H9 (cell line): ENCODE data around the gene CHST8. TPM values are rescaled to one million over a fixed set of nuclear protein-coding genes. Genes with fewer than 3 reads are reported as not detected.
A peak's percentile ranks its signal among the peaks of the same experiment; 100 is the strongest.

Source experiments
- DNase-seq: peaks from one replicate; pipeline ENCODE4 v3.0.0-alpha.2; 2017
- H2AFZ ChIP-seq: one replicate; pipeline ENCODE4 v1.6.1; 2013; ENCODE audit warnings: mild to moderate bottlenecking, low read length, control low read depth, moderate library complexity
- H2AK5ac ChIP-seq: 2 replicates; pipeline ENCODE4 v1.6.1; 2013; ENCODE audit warnings: low read length, control low read depth, mixed read lengths; ENCODE audit not compliant: insufficient read length
- H2BK120ac ChIP-seq: one replicate; pipeline ENCODE4 v1.6.1; 2013; ENCODE audit warnings: low read depth, mild to moderate bottlenecking, low read length, control low read depth, inconsistent platforms; ENCODE audit not compliant: poor library complexity, severe bottlenecking
- H2BK12ac ChIP-seq: 2 replicates; pipeline ENCODE4 v1.6.1; 2013; ENCODE audit warnings: low read length, control low read depth, mixed read lengths, low read depth; ENCODE audit not compliant: insufficient read length
- H2BK15ac ChIP-seq: 2 replicates; pipeline ENCODE4 v1.6.1; 2013; ENCODE audit warnings: low read depth, low read length, control low read depth
- H2BK20ac ChIP-seq: one replicate; pipeline ENCODE4 v1.6.1; 2013; ENCODE audit warnings: low read depth, mild to moderate bottlenecking, low read length, control low read depth, inconsistent platforms; ENCODE audit not compliant: poor library complexity, severe bottlenecking
- H2BK5ac ChIP-seq: 2 replicates; pipeline ENCODE4 v1.6.1; 2013; ENCODE audit warnings: low read length, control low read depth, mixed read lengths; ENCODE audit not compliant: insufficient read length
- H3K14ac ChIP-seq: 2 replicates; pipeline ENCODE4 v1.6.1; 2013; ENCODE audit warnings: low read length, control low read depth; ENCODE audit not compliant: insufficient read depth
- H3K18ac ChIP-seq: 2 replicates; pipeline ENCODE4 v1.6.1; 2013; ENCODE audit warnings: low read depth, mild to moderate bottlenecking, mixed read lengths, low read length, control low read depth; ENCODE audit not compliant: insufficient read length
- H3K23ac ChIP-seq: 2 replicates; pipeline ENCODE4 v1.6.1; 2013; ENCODE audit warnings: low read length, control low read depth, mixed read lengths, low read depth; ENCODE audit not compliant: insufficient read length
- H3K23me2 ChIP-seq: 2 replicates; pipeline ENCODE4 v1.6.1; 2013; ENCODE audit warnings: low read depth, mild to moderate bottlenecking, mixed read lengths, low read length, control low read depth; ENCODE audit not compliant: insufficient read length, poor library complexity, severe bottlenecking
- H3K27ac ChIP-seq: 2 replicates; pipeline ENCODE4 v1.5.1; 2013; ENCODE audit warnings: low read length, control low read depth, mixed read lengths, low read depth; ENCODE audit not compliant: insufficient read length
- H3K27me3 ChIP-seq: 2 replicates; pipeline ENCODE4 v1.6.1; 2013; ENCODE audit warnings: low read length, control low read depth, inconsistent platforms; ENCODE audit not compliant: insufficient read depth
- H3K4ac ChIP-seq: 2 replicates; pipeline ENCODE4 v1.6.1; 2013; ENCODE audit warnings: low read depth, mild to moderate bottlenecking, control low read depth, inconsistent platforms, low read length, moderate library complexity
- H3K4me1 ChIP-seq: 2 replicates; pipeline ENCODE4 v1.6.1; 2013; ENCODE audit warnings: low read length, control low read depth, inconsistent platforms; ENCODE audit not compliant: insufficient read depth
- H3K4me2 ChIP-seq: 2 replicates; pipeline ENCODE4 v1.6.1; 2013; ENCODE audit warnings: low read length, control low read depth, mixed read lengths; ENCODE audit not compliant: insufficient read length, insufficient read depth
- H3K56ac ChIP-seq: 2 replicates; pipeline ENCODE4 v1.6.1; 2013; ENCODE audit warnings: low read depth, mild to moderate bottlenecking, mixed read lengths, low read length, control low read depth; ENCODE audit not compliant: insufficient read length
- H3K79me1 ChIP-seq: 2 replicates; pipeline ENCODE4 v1.6.1; 2013; ENCODE audit warnings: low read depth, mild to moderate bottlenecking, moderate library complexity, low read length, control low read depth, inconsistent platforms; ENCODE audit not compliant: insufficient read depth, poor library complexity, severe bottlenecking
- H3K79me2 ChIP-seq: 2 replicates; pipeline ENCODE4 v1.6.1; 2013; ENCODE audit warnings: low read length, control low read depth, inconsistent platforms; ENCODE audit not compliant: insufficient read depth
- H3K9ac ChIP-seq: 2 replicates; pipeline ENCODE4 v1.6.1; 2013; ENCODE audit warnings: low read length, control low read depth, mixed read lengths; ENCODE audit not compliant: insufficient read length; ENCODE audit errors: extremely low read depth
- H3K9me3 ChIP-seq: one replicate; pipeline ENCODE4 v1.6.1; 2013; ENCODE audit warnings: low read depth, low read length, inconsistent platforms; ENCODE audit not compliant: control insufficient read depth
- H3T11ph ChIP-seq: one replicate; pipeline ENCODE4 v1.6.1; 2013; ENCODE audit warnings: mild to moderate bottlenecking, low read length, control low read depth, inconsistent platforms
- H4K20me1 ChIP-seq: one replicate; pipeline ENCODE4 v1.6.1; 2013; ENCODE audit not compliant: control insufficient read depth, insufficient read length, insufficient read depth
- H4K5ac ChIP-seq: 2 replicates; pipeline ENCODE4 v1.6.1; 2013; ENCODE audit warnings: low read depth, mild to moderate bottlenecking, mixed read lengths, low read length, control low read depth; ENCODE audit not compliant: insufficient read length
- H4K8ac ChIP-seq: replicated peaks from 2 replicates; pipeline ENCODE4 v1.6.1; 2013; ENCODE audit warnings: low read length, control low read depth, mixed read lengths, low read depth; ENCODE audit not compliant: insufficient read length
- H4K91ac ChIP-seq: 2 replicates; pipeline ENCODE4 v1.6.1; 2013; ENCODE audit warnings: low read depth, mild to moderate bottlenecking, moderate library complexity, mixed read lengths, low read length, control low read depth; ENCODE audit not compliant: insufficient read length
- H3K27ac Mint-ChIP-seq, 3 experiments: 2 replicates in 2 of 3; 3 replicates in 1 of 3; pipeline ENCODE4 v1.8.0; 2020 to 2021; ENCODE audit warnings: mixed read lengths in 3 of 3, mild to moderate bottlenecking in 1 of 3, moderate library complexity in 1 of 3
- H3K27me3 Mint-ChIP-seq: 2 replicates; pipeline ENCODE4 v1.8.0; 2021; ENCODE audit warnings: low read depth, mild to moderate bottlenecking, moderate library complexity, mixed read lengths
- H3K36me3 Mint-ChIP-seq, 3 experiments: 2 replicates in 2 of 3; 3 replicates in 1 of 3; pipeline ENCODE4 v1.8.0; 2020 to 2021; ENCODE audit warnings: low read depth in 3 of 3, mixed read lengths in 3 of 3; ENCODE audit not compliant: insufficient read depth in 1 of 3
- H3K4me1 Mint-ChIP-seq, 2 experiments: 2 replicates each; pipeline ENCODE4 v1.8.0; 2020; ENCODE audit warnings: mixed read lengths in 2 of 2
- H3K4me3 Mint-ChIP-seq, 2 experiments: 2 replicates in 1 of 2; 3 replicates in 1 of 2; pipeline ENCODE4 v1.8.0; 2020 to 2021; ENCODE audit warnings: mild to moderate bottlenecking in 2 of 2, mixed read lengths in 2 of 2, moderate library complexity in 1 of 2
- H3K9me3 Mint-ChIP-seq, 2 experiments: 2 replicates in 1 of 2; 3 replicates in 1 of 2; pipeline ENCODE4 v1.8.0; 2020; ENCODE audit warnings: mild to moderate bottlenecking in 2 of 2, mixed read lengths in 2 of 2, moderate library complexity in 1 of 2
- WGBS: extraction: QIAGEN DNeasy Blood & Tissue Kit; methylation state at CpG from one replicate; pipeline ENCODE4 v1.1.7; 2013; ENCODE audit warnings: missing lambda C conversion rate, low lambda C conversion rate, mixed read lengths; ENCODE audit not compliant: insufficient read length; ENCODE audit errors: extremely low coverage; 5-methylcytosine and 5-hydroxymethylcytosine counted together
- total RNA-seq: library from RNA; stranded (reverse); gene quantifications from 2 replicates; pipeline ENCODE4 v1.2.1, GENCODE V29; 2021
- TF ChIP-seq, protein P1 (sequence below): fragments of 200-600 bp; sonication (generic); conservative IDR thresholded peaks from 3 replicates; pipeline ENCODE4 v1.8.0; 2021; ENCODE audit warnings: antibody characterized with exemption, mild to moderate bottlenecking

The CHST8 gene
- total RNA-seq, 1 experiment from 2014 or later = 5.1 TPM

DNA sequence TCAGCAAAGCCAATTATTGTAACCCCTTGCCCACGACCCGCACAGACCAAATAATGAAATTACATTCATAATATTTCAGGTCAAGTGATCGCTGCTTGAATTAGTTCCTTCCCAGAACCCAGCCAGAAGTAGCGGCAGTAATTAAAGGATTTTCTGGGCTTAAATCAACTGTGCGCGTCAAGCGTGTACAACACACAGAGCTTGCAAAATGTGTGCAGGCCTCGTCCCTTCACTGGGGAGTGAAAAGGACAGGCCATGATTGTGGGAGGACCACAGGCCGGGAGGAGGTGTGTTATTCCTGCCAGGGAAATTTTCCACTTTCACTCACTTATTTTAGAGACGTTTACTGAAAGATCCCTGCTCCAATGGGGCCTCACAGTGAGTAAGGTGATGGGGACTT, 84.9 kb downstream of the CHST8 start:
- Histone ChIP-seq H3K9ac (no peak overlapping the region), H3K23ac (no peak overlapping the region), H3K27ac (no peak overlapping the region), H2BK20ac (no peak overlapping the region), H3K4me2 (no peak overlapping the region), H3K14ac (no peak overlapping the region), H2BK120ac (no peak overlapping the region), H3T11ph (no peak overlapping the region), H2AK5ac (no peak overlapping the region), H4K8ac (no peak overlapping the region), H3K27me3 (no peaks in the 10 kb centered on the region), H4K20me1 (no peaks in the 10 kb centered on the region), H2BK5ac (no peak overlapping the region), H3K18ac (no peak overlapping the region), H3K23me2 (no peaks in the 10 kb centered on the region), H3K9me3 (no peaks in the 10 kb centered on the region), H3K56ac (no peak overlapping the region), H4K91ac (no peak overlapping the region), H3K79me2 (no peaks in the 10 kb centered on the region), H3K4me1 (no peaks in the 10 kb centered on the region; the same call in 1 of the 2 replicates), H3K79me1 (no peaks in the 10 kb centered on the region), H2BK12ac (no peak overlapping the region), H3K4ac (no peak overlapping the region), H2BK15ac (no peak overlapping the region), H4K5ac (no peak overlapping the region), H2AFZ (no peak overlapping the region)
- Mint-ChIP-seq H3K36me3 (no peaks in the 10 kb centered on the region), H3K9me3 (peaks cover 0 to 2% of the 10 kb centered on the region in 2 experiments; a peak in 2 of 5 replicates), H3K4me3 (no peak overlapping the region), H3K4me1 (peaks cover 11 to 13% of the 10 kb centered on the region in 2 experiments), H3K27me3 (no peaks in the 10 kb centered on the region; the same call in 1 of the 2 replicates), H3K27ac (peak overlapping the region in 1 of 3 experiments; percentile 77; a peak in 2 of 7 replicates)
- TF ChIP-seq, protein P1, sequence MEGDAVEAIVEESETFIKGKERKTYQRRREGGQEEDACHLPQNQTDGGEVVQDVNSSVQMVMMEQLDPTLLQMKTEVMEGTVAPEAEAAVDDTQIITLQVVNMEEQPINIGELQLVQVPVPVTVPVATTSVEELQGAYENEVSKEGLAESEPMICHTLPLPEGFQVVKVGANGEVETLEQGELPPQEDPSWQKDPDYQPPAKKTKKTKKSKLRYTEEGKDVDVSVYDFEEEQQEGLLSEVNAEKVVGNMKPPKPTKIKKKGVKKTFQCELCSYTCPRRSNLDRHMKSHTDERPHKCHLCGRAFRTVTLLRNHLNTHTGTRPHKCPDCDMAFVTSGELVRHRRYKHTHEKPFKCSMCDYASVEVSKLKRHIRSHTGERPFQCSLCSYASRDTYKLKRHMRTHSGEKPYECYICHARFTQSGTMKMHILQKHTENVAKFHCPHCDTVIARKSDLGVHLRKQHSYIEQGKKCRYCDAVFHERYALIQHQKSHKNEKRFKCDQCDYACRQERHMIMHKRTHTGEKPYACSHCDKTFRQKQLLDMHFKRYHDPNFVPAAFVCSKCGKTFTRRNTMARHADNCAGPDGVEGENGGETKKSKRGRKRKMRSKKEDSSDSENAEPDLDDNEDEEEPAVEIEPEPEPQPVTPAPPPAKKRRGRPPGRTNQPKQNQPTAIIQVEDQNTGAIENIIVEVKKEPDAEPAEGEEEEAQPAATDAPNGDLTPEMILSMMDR = no peak
- WGBS = no CpG with 5 or more reads among the region's 10 CpGs
- DNase-seq = no peak
